Astrocyte (in vitro differentiated cells and primary cell): Measurements from ENCODE around the gene WWTR1. TPM values are rescaled to one million over a fixed set of nuclear protein-coding genes. Genes with fewer than 3 reads are reported as not detected.

ENCODE experiments used
- DNase-seq: peaks from one replicate; pipeline ENCODE4 v3.0.0-alpha.2; 2010; ENCODE audit warnings: low read depth
- FAIRE-seq: peaks from 2 replicates; lab custom pipeline; 2011; peaks lifted over from hg19 to GRCh38; lab: Jason Lieb, UNC
- H2AFZ ChIP-seq: 2 replicates; pipeline ENCODE4 v1.6.0; 2012; ENCODE audit warnings: low read depth, low read length, inconsistent platforms
- H3K27ac ChIP-seq: 2 replicates; pipeline ENCODE4 v1.5.1; 2011; ENCODE audit warnings: low read depth, low read length, inconsistent platforms
- H3K27me3 ChIP-seq: 2 replicates; pipeline ENCODE4 v1.6.0; 2011; ENCODE audit warnings: low read length, inconsistent platforms; ENCODE audit not compliant: insufficient read depth
- H3K36me3 ChIP-seq: 2 replicates; pipeline ENCODE4 v1.5.1; 2011; ENCODE audit warnings: low read length, inconsistent platforms; ENCODE audit not compliant: insufficient read depth
- H3K4me1 ChIP-seq: 2 replicates; pipeline ENCODE4 v1.5.1; 2011; ENCODE audit warnings: low read length, inconsistent platforms; ENCODE audit not compliant: insufficient read depth
- H3K4me2 ChIP-seq: 2 replicates; pipeline ENCODE4 v1.6.0; 2012; ENCODE audit warnings: low read length, inconsistent platforms
- H3K4me3 ChIP-seq: 2 replicates; pipeline ENCODE4 v1.5.1; 2011; ENCODE audit warnings: low read depth, mild to moderate bottlenecking, low read length, inconsistent platforms; ENCODE audit not compliant: insufficient read depth
- H3K79me2 ChIP-seq: 2 replicates; pipeline ENCODE4 v1.6.0; 2012; ENCODE audit warnings: mild to moderate bottlenecking, low read length, inconsistent platforms; ENCODE audit not compliant: insufficient read depth
- H3K9ac ChIP-seq: 2 replicates; pipeline ENCODE4 v1.6.0; 2012; ENCODE audit warnings: mild to moderate bottlenecking, low read length, inconsistent platforms
- H3K9me3 ChIP-seq: 2 replicates; pipeline ENCODE4 v1.5.1; 2012; ENCODE audit warnings: low read depth, mild to moderate bottlenecking, low read length, inconsistent platforms; ENCODE audit not compliant: insufficient read depth
- H4K20me1 ChIP-seq: 2 replicates; pipeline ENCODE4 v1.6.0; 2012; ENCODE audit warnings: low read length, inconsistent platforms; ENCODE audit not compliant: insufficient read depth
- H3K27ac Mint-ChIP-seq: one replicate; pipeline ENCODE4 v1.8.0; 2021; ENCODE audit warnings: mild to moderate bottlenecking, mixed read lengths; ENCODE audit not compliant: unreplicated experiment
- H3K27me3 Mint-ChIP-seq: one replicate; pipeline ENCODE4 v1.8.0; 2021; ENCODE audit warnings: low read depth, mixed read lengths; ENCODE audit not compliant: unreplicated experiment
- H3K36me3 Mint-ChIP-seq: one replicate; pipeline ENCODE4 v1.8.0; 2021; ENCODE audit warnings: low read depth, mixed read lengths; ENCODE audit not compliant: unreplicated experiment
- H3K4me1 Mint-ChIP-seq: one replicate; pipeline ENCODE4 v1.8.0; 2021; ENCODE audit warnings: low read depth, mixed read lengths; ENCODE audit not compliant: unreplicated experiment
- H3K4me3 Mint-ChIP-seq: one replicate; pipeline ENCODE4 v1.8.0; 2021; ENCODE audit warnings: mild to moderate bottlenecking, moderate library complexity, mixed read lengths; ENCODE audit not compliant: unreplicated experiment
- H3K9me3 Mint-ChIP-seq: one replicate; pipeline ENCODE4 v1.8.0; 2021; ENCODE audit warnings: mild to moderate bottlenecking, mixed read lengths; ENCODE audit not compliant: unreplicated experiment
- CTCF ChIP-seq: IDR thresholded peaks from 2 replicates; pipeline ENCODE4 v1.5.1; 2011; ENCODE audit warnings: low read depth, mild to moderate bottlenecking, inconsistent platforms, low read length, moderate library complexity; ENCODE audit not compliant: insufficient read depth
- EZH2 ChIP-seq: IDR thresholded peaks from 2 replicates; pipeline ENCODE4 v1.6.1; 2012; ENCODE audit warnings: mild to moderate bottlenecking, low read length, inconsistent platforms; ENCODE audit not compliant: insufficient read depth
- total RNA-seq: library from RNA; stranded (reverse); gene quantifications from 2 replicates; pipeline ENCODE4 v1.2.1, GENCODE V29; 2021

The WWTR1 gene
- total RNA-seq, 1 donor from 2014 or later: 94.3 TPM

- Histone ChIP-seq H3K27me3 (no peaks in the 10 kb centered on the region), H3K27ac (peak overlapping the region; percentile 37), H3K36me3 (peaks cover 39% of the 10 kb centered on the region), H2AFZ (no peak overlapping the region), H3K79me2 (peaks cover 85% of the 10 kb centered on the region), H3K4me3 (peak overlapping the region; percentile 44), H3K4me1 (peaks cover 36% of the 10 kb centered on the region), H4K20me1 (peaks cover 76% of the 10 kb centered on the region), H3K4me2 (peak overlapping the region; percentile 91), H3K9ac (peak overlapping the region; percentile 5), H3K9me3 (no peaks in the 10 kb centered on the region)
- Mint-ChIP-seq H3K9me3 (no peaks in the 10 kb centered on the region), H3K4me3 (peak overlapping the region; percentile 98), H3K27me3 (no peaks in the 10 kb centered on the region), H3K4me1 (peaks cover 24% of the 10 kb centered on the region), H3K27ac (peak overlapping the region; percentile 22), H3K36me3 (peaks cover 28% of the 10 kb centered on the region)
- FAIRE-seq (no peak), DNase-seq (peak; percentile 87)
- TF ChIP-seq CTCF: no peak
- TF ChIP-seq EZH2: no peak
These were observed 3.6 kb downstream of the WWTR1 start for GRCh38 chr3:149654188-149654601.

GRCh38 chr3:149653564-149653963 lies 4.3 kb downstream of the WWTR1 start:
- Mint-ChIP-seq H3K27me3 (no peaks in the 10 kb centered on the region), H3K4me1 (peaks cover 20% of the 10 kb centered on the region), H3K9me3 (no peaks in the 10 kb centered on the region), H3K36me3 (peaks cover 28% of the 10 kb centered on the region), H3K27ac (no peak overlapping the region), H3K4me3 (peak overlapping the region; percentile 98)
- Histone ChIP-seq H3K4me1 (peaks cover 30% of the 10 kb centered on the region), H2AFZ (no peak overlapping the region), H3K36me3 (peaks cover 40% of the 10 kb centered on the region), H3K9ac (peak overlapping the region; percentile 9), H4K20me1 (peaks cover 80% of the 10 kb centered on the region), H3K79me2 (peaks cover 90% of the 10 kb centered on the region), H3K4me2 (peak overlapping the region; percentile 91), H3K4me3 (peak overlapping the region; percentile 44), H3K9me3 (no peaks in the 10 kb centered on the region), H3K27ac (peak overlapping the region; percentile 37), H3K27me3 (no peaks in the 10 kb centered on the region)
- TF ChIP-seq CTCF (no peak), EZH2 (no peak)
- FAIRE-seq (no peak), DNase-seq (no peak)

- peak overlapping the region; percentile 37 for H3K27ac ChIP-seq
- H3K4me2 ChIP-seq: peak overlapping the region; percentile 91
- TF ChIP-seq CTCF (no peak), EZH2 (no peak)
- Mint-ChIP-seq H3K9me3 (no peaks in the 10 kb centered on the region), H3K27me3 (no peaks in the 10 kb centered on the region), H3K4me3 (peak overlapping the region; percentile 50), H3K36me3 (peaks cover 31% of the 10 kb centered on the region), H3K4me1 (peaks cover 24% of the 10 kb centered on the region), H3K27ac (no peak overlapping the region)
- H3K36me3 ChIP-seq: peaks cover 45% of the 10 kb centered on the region
- H3K27me3 ChIP-seq: no peaks in the 10 kb centered on the region
- H3K9me3 ChIP-seq: no peaks in the 10 kb centered on the region
- no peak overlapping the region for H2AFZ ChIP-seq
- H4K20me1 ChIP-seq: peaks cover 84% of the 10 kb centered on the region
- H3K9ac ChIP-seq: peak overlapping the region; percentile 9
- peaks cover 25% of the 10 kb centered on the region for H3K4me1 ChIP-seq
- peaks cover 94% of the 10 kb centered on the region for H3K79me2 ChIP-seq
- no peak for DNase-seq
- FAIRE-seq: no peak
- peak overlapping the region; percentile 44 for H3K4me3 ChIP-seq
These were observed 4.7 kb downstream of the WWTR1 start for GRCh38 chr3:149653136-149653535.
